Measurements from ENCODE around the gene VWC2.
"Not testable (repeated sequence)": the region's sequence is repeated elsewhere in the genome, so short reads cannot be mapped to it uniquely, and the experiment has no call there.

The VWC2 gene

DNA sequence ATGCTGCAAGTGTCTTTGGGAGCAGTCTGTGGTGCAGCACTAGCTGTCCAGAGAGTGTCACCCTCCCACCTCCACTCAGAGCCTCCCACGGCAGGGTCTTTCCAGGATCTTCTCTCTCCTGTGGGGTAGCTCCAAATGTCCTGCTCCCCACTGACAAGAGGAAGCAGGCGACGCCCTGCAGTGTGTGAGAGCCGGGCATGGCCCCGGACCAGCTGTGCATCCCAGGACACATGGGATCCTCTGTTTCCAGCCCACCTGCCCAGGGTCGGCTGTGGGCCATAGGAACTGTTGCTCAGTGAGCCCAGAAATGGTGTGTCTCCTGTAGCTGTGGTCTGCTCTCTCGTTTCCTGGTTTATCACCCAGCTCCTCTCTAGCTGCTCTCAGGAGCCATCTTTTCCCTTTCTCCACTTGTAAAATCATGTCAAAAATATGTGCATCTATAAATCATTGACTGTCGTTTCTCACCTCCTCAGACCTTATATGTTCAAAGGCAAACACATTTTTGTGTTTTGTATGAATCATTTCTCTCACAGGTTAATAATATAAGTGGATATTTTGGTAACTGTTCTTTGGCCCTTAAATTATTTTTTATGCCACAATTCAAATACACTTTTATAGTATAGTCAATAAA lies 74.9 kb downstream of the VWC2 start:
- no peak overlapping the region for H3K27ac ChIP-seq
- peak; percentile 33 for DNase-seq (ENCODE audit: low read depth, low spot score)

GRCh38 chr7:49850921-49851613 lies 77.6 kb downstream of the VWC2 start:
- no peak for DNase-seq (ENCODE audit: low read depth, low spot score)
- H3K27ac ChIP-seq = no peak overlapping the region

GRCh38 chr7:49851614-49851934 lies 78.1 kb downstream of the VWC2 start:
- DNase-seq (ENCODE audit: low read depth, low spot score); H3K27ac ChIP-seq: not testable (repeated sequence)

DNA sequence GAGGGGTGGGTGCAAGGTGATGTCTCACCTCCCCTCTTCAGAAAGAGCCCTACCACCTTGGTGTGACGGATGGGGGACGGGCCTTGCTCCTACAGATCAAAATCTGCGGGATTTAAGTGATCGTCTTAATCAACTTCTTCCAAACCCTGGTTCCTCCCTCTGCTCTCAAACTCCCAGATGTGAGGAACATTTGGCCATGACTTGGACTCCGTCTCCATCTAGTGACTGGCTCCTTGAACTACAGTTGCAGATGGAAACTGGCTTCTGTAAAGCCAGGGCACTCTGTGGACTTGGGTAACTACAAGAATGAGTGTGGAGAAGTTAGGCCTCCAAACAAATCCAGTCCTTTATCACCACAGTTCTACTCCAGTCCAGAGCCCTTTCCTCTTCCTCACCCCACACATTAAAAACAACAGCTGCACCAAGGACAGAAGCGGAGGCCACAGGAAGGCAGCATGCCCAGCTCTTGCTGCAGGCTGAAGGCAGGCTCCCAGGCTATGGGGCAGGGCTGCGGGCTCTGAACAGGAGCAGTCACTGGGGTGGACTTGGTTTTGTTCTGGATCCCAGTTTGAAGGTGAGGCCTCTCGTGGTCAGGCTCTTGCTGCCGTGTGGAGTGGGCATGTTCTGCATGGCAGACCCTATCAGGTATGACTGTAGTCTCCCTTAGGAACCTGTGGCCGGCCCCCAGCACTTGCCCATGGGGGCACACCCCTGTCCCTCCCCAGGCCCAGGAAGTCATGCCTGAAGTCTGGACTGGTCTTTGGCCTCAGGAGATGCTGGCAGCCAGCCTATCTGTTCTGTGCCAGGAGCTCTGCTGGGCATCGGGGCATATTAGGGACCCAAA lies 79.4 kb downstream of the VWC2 start:
- no peak overlapping the region for H3K27ac ChIP-seq
- peak; percentile 6 for DNase-seq (ENCODE audit: low read depth, low spot score)

DNA sequence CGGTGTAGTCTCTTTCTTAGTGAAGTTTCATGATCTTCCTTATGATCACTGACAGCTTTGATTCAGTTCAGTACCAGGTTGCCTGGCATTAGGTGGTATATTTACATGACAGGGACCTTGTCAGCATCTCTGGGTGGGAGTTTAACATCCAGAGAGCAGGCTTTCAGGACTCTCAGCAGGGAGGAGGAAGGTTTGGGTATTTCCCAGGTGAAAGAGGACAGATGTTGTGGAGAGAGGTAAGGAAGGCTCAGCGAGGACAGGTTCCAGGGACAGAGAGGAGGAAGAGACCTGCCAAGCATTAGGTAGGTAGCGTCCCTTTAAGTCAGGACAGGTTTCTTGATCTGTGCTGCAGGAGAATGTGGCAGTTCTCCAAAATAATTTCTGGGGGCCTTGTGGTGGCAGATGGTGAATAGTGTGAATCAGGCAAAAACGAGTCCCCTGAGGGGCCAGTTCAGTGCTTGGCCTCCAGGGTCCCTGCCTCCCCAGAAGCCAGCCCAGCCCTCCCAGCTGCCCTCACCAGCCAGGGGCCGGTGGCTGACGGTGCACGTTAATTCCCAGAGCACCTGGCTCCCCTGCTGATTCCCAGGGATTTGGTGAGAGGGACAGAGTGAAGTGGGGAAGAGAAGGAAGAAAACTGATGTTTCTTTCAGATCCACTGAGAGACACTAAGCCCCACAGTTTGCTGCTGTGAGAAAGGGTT lies 82.0 kb downstream of the VWC2 start:
- no peak overlapping the region for H3K27ac ChIP-seq
- no peak for DNase-seq (ENCODE audit: low read depth, low spot score)

GRCh38 chr7:49860293-49860692 lies 86.9 kb downstream of the VWC2 start:
- DNase-seq (ENCODE audit: low read depth, low spot score) = peak; percentile 18
- H3K27ac ChIP-seq = no peak overlapping the region

DNA sequence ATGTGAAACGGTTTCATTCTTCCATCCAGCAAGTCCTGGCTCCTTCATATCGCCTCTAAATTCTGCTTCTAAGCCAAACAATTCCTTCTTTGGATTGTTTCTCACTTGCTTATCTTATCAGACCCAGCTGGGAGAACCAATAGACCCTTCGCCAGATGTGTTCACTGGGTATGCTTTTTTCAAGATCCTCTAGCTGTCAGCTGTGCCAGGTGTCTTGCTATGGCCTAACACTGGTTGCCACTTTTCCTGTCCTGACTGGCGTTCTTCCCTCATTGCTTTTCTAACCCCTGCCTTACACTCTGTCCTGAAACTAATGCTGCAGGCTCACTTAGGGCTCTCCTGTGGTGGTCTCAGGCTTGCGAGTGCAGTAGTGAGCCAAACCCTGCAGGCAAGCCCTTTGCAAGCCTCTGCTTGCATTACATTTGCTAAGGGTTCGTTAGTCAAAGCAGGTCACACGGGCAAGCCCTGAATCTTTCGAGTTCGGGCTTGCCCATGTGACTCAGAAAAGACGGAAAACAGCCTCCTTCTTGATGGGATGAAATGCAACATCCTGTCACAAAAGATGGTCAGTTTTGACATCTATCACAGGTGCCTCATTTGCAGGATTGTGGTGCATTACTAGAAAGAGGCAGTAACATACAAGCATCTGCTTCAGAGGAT lies 92.8 kb downstream of the VWC2 start:
- DNase-seq (ENCODE audit: low read depth, low spot score) = peak; percentile 72
- H3K27ac ChIP-seq = peak overlapping the region; percentile 41

DNA sequence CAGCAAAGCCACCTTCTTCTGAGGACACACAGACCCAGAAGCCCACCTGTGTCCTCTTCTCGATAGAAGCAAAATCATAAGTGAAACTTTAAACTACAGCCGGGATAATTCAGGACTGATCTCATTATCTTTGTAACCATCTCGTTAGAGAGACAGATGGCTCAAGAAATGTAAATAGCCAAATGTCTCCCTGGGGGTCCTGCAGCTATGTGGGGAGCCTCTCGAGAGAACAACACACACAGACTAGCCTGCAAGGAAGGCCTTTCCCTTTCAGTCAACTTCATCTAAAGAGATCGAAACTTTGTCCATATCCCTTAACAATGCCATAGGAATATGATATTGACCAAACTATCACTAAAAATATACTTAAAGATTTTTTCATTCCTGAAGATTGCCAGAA lies 93.5 kb downstream of the VWC2 start:
- H3K27ac ChIP-seq = peak overlapping the region; percentile 41
- no peak for DNase-seq (ENCODE audit: low read depth, low spot score)

- no peak for DNase-seq (ENCODE audit: low read depth, low spot score)
- H3K27ac ChIP-seq = no peak overlapping the region
Observed at GRCh38 chr7:49873420-49873819, 100.0 kb downstream of the VWC2 start.

DNA sequence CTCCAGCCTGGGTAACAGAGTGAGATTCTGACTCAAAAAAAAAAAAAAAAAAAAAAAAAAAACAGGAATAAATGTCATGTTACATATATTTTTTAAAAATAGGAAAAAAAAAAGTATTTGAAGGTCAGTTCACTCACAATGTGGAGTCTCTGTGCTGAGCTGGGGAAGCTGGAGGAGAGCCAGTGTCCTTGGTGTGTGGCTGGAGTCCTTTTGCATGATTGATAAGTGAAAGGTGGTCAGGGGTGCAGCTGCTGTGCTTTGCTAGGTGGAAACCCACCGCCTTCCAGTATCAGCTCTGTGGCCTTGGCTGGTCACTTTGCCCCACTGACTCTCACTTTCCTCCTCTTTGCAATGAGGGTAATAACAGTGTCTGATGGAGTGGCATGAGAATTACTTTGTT lies 101.9 kb downstream of the VWC2 start:
- no peak for DNase-seq (ENCODE audit: low read depth, low spot score)
- no peak overlapping the region for H3K27ac ChIP-seq

- no peak for DNase-seq (ENCODE audit: low read depth, low spot score)
- H3K27ac ChIP-seq = no peak overlapping the region
Observed at GRCh38 chr7:49876202-49876601, 102.8 kb downstream of the VWC2 start.

DNA sequence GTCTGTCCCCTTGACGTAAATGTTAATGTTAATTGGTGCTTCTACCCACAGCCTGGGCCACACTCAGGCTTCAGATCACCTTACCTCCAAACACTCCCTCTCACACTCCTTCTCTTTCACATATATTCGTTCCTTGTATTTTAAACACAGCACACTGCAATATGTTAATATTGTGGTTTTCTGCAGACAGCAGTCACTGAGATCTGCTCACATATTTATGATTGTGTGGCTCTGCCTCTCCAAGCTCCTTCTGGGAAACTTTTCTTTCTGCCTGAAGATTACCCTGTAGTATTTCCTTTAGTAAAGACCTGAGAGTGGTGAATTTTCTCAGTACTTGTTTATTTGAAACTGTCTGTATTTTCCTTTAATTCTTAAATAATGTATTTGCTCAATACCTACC lies 104.7 kb downstream of the VWC2 start:
- DNase-seq (ENCODE audit: low read depth, low spot score) = no peak
- peak overlapping the region; percentile 14 for H3K27ac ChIP-seq

- no peak for DNase-seq (ENCODE audit: low read depth, low spot score)
Observed at GRCh38 chr7:49878627-49879026, 105.2 kb downstream of the VWC2 start.

GRCh38 chr7:49883933-49884332 lies 110.5 kb downstream of the VWC2 start:
- no peak for DNase-seq (ENCODE audit: low read depth, low spot score)

More at GRCh38 chr7:49878627-49879026, 105.2 kb downstream of the VWC2 start:
- H3K27ac ChIP-seq = peak overlapping the region; percentile 14

DNA sequence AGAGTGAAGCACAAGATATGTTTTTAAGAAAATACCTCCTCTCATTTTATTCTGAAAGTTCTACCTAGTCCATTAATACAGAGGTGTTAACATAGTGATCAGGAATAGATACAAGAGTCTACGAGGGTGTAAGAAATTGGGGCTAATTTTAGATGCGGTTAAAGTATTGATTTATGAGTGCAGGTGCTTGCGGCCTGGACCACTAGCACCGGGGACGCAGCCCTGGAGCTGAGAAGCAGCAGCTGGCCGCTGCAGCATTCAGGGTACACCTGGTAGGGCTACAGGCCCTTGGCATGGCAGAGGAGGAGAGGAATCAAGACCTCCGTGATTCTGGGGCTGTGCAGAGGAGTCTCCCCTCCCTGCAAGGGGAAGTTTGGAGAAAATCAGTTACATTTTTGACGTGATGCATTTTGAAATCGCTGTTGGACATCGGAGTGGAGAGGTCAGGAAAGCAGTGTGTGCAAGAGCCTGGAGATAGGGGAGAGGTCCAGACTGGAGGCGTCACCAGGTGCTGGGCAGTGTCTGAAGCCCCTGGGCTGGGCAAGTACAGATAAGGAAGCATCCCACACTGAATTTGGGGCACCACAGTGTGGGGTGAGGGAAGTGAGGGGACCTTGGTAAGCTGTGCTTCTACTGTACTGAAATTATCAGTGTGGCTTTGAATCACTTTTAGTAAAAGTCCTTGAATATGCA lies 112.3 kb downstream of the VWC2 start:
- no peak overlapping the region for H3K27ac ChIP-seq
- DNase-seq (ENCODE audit: low read depth, low spot score) = no peak

More at GRCh38 chr7:49883933-49884332, 110.5 kb downstream of the VWC2 start:
- no peak overlapping the region for H3K27ac ChIP-seq

- DNase-seq (ENCODE audit: low read depth, low spot score) = no peak
- H3K27ac ChIP-seq = no peak overlapping the region
Observed at GRCh38 chr7:49892481-49892880, 119.0 kb downstream of the VWC2 start.

DNA sequence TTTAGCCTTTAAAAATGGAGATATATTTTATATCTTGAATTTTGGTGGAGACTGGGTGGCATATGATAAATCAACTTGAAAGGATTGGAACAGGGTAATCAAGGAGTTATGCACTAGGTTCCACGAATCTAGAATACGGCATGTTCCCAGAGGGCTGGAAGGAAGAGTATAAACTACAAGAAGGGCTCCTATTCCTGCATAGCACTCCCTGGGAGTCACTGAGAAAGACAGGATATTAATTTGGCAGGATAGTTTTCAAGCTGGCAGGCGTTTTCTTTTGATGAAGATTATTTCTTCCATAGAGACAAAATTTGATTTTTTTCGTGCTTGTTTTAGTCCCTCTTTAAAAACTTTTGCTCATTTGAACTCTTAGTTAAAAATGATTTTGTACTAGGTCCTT lies 119.7 kb downstream of the VWC2 start:
- no peak overlapping the region for H3K27ac ChIP-seq
- DNase-seq (ENCODE audit: low read depth, low spot score) = no peak

- DNase-seq (ENCODE audit: low read depth, low spot score) = no peak
- no peak overlapping the region for H3K27ac ChIP-seq
Observed at GRCh38 chr7:49894543-49894942, 121.1 kb downstream of the VWC2 start.

- no peak for DNase-seq (ENCODE audit: low read depth, low spot score)
- no peak overlapping the region for H3K27ac ChIP-seq
Observed at GRCh38 chr7:49911909-49912308, 138.5 kb downstream of the VWC2 start.

DNA sequence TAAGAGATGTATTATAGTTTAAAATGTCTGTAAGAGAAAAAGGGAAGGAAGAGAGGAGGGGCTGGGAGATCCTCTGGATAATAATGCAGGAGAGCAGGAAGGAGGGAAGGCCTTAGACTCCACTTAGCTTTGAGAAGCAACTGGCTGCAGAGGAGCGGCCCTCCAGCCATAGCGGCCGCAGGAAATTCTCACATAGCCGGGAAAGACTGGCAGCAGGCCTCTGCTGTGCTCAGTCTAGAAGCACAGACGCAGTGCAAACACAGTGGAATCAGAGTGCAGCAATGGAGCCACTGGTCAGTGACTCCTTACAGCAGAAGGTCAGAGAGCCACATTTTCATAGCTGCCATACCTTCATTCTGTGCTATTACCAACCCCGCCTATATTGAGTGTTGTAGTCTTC lies 153.3 kb downstream of the VWC2 start:
- H3K27ac ChIP-seq = no peak overlapping the region
- no peak for DNase-seq (ENCODE audit: low read depth, low spot score)

All from epithelial cell of prostate (primary cell).